Neural cell (in vitro differentiated cells): ENCODE data around the gene COL8A1. TPM values are rescaled to one million over a fixed set of nuclear protein-coding genes. Genes with fewer than 3 reads are reported as not detected.

ENCODE experiments used
- H2AFZ ChIP-seq: fragments of 200-600, 300-800 bp; sonication (generic), shearing (Covaris generic); 2 replicates; pipeline ENCODE4 v1.6.0; 2014; ENCODE audit warnings: low read depth, mild to moderate bottlenecking, antibody characterized with exemption, low read length, moderate library complexity
- H3F3A ChIP-seq: fragments of 200-600 bp; shearing (Covaris generic); 2 replicates; pipeline ENCODE4 v1.6.1; 2016; ENCODE audit warnings: mild to moderate bottlenecking, moderate library complexity, mixed read lengths, antibody characterized with exemption, low read length; ENCODE audit not compliant: insufficient read depth, poor library complexity, severe bottlenecking
- H3K27ac ChIP-seq: fragments of 200-600, 300-800 bp; sonication (generic), shearing (Covaris generic); 2 replicates; pipeline ENCODE4 v1.5.1; 2014; ENCODE audit warnings: mild to moderate bottlenecking, low read length, moderate library complexity
- H3K27me3 ChIP-seq: fragments of 300-800, 200-600 bp; sonication (generic), shearing (Covaris generic); 2 replicates; pipeline ENCODE4 v1.6.0; 2014; ENCODE audit warnings: mild to moderate bottlenecking, low read depth, low read length, moderate library complexity; ENCODE audit not compliant: insufficient read depth
- H3K36me3 ChIP-seq: fragments of 300-800, 200-600 bp; sonication (generic), shearing (Covaris generic); 2 replicates; pipeline ENCODE4 v1.5.1; 2014; ENCODE audit warnings: mild to moderate bottlenecking, antibody characterized with exemption, low read length, moderate library complexity; ENCODE audit not compliant: insufficient read depth
- H3K4me2 ChIP-seq: fragments of 300-800, 200-600 bp; sonication (generic), shearing (Covaris generic); 2 replicates; pipeline ENCODE4 v1.6.0; 2014; ENCODE audit warnings: mild to moderate bottlenecking, low read length
- H3K4me3 ChIP-seq: fragments of 300-800, 200-600 bp; sonication (generic), shearing (Covaris generic); 2 replicates; pipeline ENCODE4 v1.5.1; 2014; ENCODE audit warnings: mild to moderate bottlenecking, low read length, moderate library complexity
- H3K79me2 ChIP-seq: fragments of 200-600 bp; shearing (Covaris generic); replicated peaks from 2 replicates; pipeline ENCODE4 v1.6.0; 2014; ENCODE audit warnings: mild to moderate bottlenecking, low read length, moderate library complexity; ENCODE audit not compliant: insufficient read depth
- H3K9ac ChIP-seq: fragments of 300-800, 200-600 bp; sonication (generic), shearing (Covaris generic); 2 replicates; pipeline ENCODE4 v1.6.1; 2016; ENCODE audit warnings: mild to moderate bottlenecking, low read length, mixed read lengths
- H3K9me2 ChIP-seq: fragments of 200-600 bp; shearing (Covaris generic); 2 replicates; pipeline ENCODE4 v1.6.1; 2016; ENCODE audit warnings: mild to moderate bottlenecking, low read length, mixed read lengths; ENCODE audit not compliant: insufficient read depth
- H3K9me3 ChIP-seq: fragments of 200-600, 300-800 bp; sonication (generic), shearing (Covaris generic); 2 replicates; pipeline ENCODE4 v1.6.1; 2016; ENCODE audit warnings: mild to moderate bottlenecking, mixed run types, low read length, moderate library complexity, mixed read lengths
- H4K20me1 ChIP-seq: fragments of 200-600 bp; shearing (Covaris generic); 2 replicates; pipeline ENCODE4 v1.6.1; 2016; ENCODE audit warnings: mild to moderate bottlenecking, mixed run types; ENCODE audit not compliant: insufficient read depth
- CTCF ChIP-seq: fragments of 450-650 bp; IDR thresholded peaks from 2 replicates; pipeline ENCODE4 v1.5.1; 2014; ENCODE audit warnings: antibody characterized with exemption, mild to moderate bottlenecking, moderate library complexity; ENCODE audit not compliant: poor library complexity, severe bottlenecking
- EP300 ChIP-seq: fragments of 450-650 bp; conservative IDR thresholded peaks from 2 replicates; pipeline ENCODE4 v1.6.1; 2014; ENCODE audit warnings: antibody characterized with exemption, mild to moderate bottlenecking, moderate library complexity; ENCODE audit not compliant: poor library complexity, severe bottlenecking
- EZH2 ChIP-seq: fragments of 200-600, 300-800 bp; shearing (Covaris generic), sonication (generic); IDR thresholded peaks from 2 replicates; pipeline ENCODE4 v1.6.1; 2014; ENCODE audit warnings: antibody characterized with exemption, low read length, borderline replicate concordance, mild to moderate bottlenecking; ENCODE audit not compliant: insufficient read depth, poor library complexity, severe bottlenecking
- MXI1 ChIP-seq: fragments of 450-650 bp; conservative IDR thresholded peaks from 2 replicates; pipeline ENCODE4 v1.6.1; 2014; ENCODE audit warnings: antibody characterized with exemption, mild to moderate bottlenecking; ENCODE audit not compliant: poor library complexity, severe bottlenecking
- POLR2AphosphoS5 ChIP-seq: IDR thresholded peaks from 2 replicates; pipeline ENCODE4 v1.6.1; 2012
- RAD21 ChIP-seq: fragments of 450-650 bp; conservative IDR thresholded peaks from 2 replicates; pipeline ENCODE4 v1.6.1; 2014; ENCODE audit warnings: antibody characterized with exemption, mild to moderate bottlenecking, moderate library complexity
- REST ChIP-seq: IDR thresholded peaks from 2 replicates; pipeline ENCODE4 v1.6.1; 2012; ENCODE audit warnings: borderline replicate concordance
- SMC3 ChIP-seq: fragments of 450-650 bp; conservative IDR thresholded peaks from 2 replicates; pipeline ENCODE4 v1.6.1; 2014; ENCODE audit warnings: antibody characterized with exemption, mild to moderate bottlenecking, moderate library complexity; ENCODE audit not compliant: poor library complexity
- TAF1 ChIP-seq: IDR thresholded peaks from 2 replicates; pipeline ENCODE4 v1.6.1; 2012; ENCODE audit warnings: low read depth
- polyA plus RNA-seq: library from polyadenylated mRNA; depleted of rRNA; stranded (reverse); fragments of >200 nt; gene quantifications from 2 replicates; pipeline ENCODE4 v1.2.3, GENCODE V29; 2014

The COL8A1 gene
- polyA plus RNA-seq, 1 donor from 2014 or later, result 0.04 TPM

GRCh38 chr3:99721633-99722007 is 83.2 kb downstream of the COL8A1 start (continued):
- TF ChIP-seq EP300 (no peak), MXI1 (no peak), EZH2 (no peak)

GRCh38 chr3:99724276-99724675 is 85.9 kb downstream of the COL8A1 start:
- Histone ChIP-seq H3K27ac (no peak overlapping the region), H3K4me3 (no peak overlapping the region), H3K9me2 (no peaks in the 10 kb centered on the region), H4K20me1 (no peaks in the 10 kb centered on the region), H2AFZ (no peak overlapping the region), H3K9ac (no peak overlapping the region), H3K79me2 (no peaks in the 10 kb centered on the region), H3K36me3 (no peaks in the 10 kb centered on the region), H3F3A (no peaks in the 10 kb centered on the region), H3K9me3 (no peaks in the 10 kb centered on the region), H3K27me3 (no peaks in the 10 kb centered on the region), H3K4me2 (no peak overlapping the region)
- TF ChIP-seq SMC3 (no peak), CTCF (no peak), MXI1 (no peak), EZH2 (no peak), REST (no peak), POLR2AphosphoS5 (no peak), RAD21 (no peak), EP300 (no peak), TAF1 (no peak)

GRCh38 chr3:99730870-99731269 is 92.5 kb downstream of the COL8A1 start:
- no peaks in the 10 kb centered on the region for H3K9me2 ChIP-seq
- no peak overlapping the region for H2AFZ ChIP-seq
- no peak overlapping the region for H3K9ac ChIP-seq
- H3F3A ChIP-seq, result no peaks in the 10 kb centered on the region
- no peaks in the 10 kb centered on the region for H3K27me3 ChIP-seq
- H3K27ac ChIP-seq, result no peak overlapping the region
- H3K4me3 ChIP-seq, result no peak overlapping the region
- H3K9me3 ChIP-seq, result no peaks in the 10 kb centered on the region
- no peak for TF ChIP-seq EP300
- no peak for TF ChIP-seq EZH2
- no peak for TF ChIP-seq REST
- TF ChIP-seq TAF1, result no peak
- no peak for TF ChIP-seq CTCF
- no peak for TF ChIP-seq SMC3
- H4K20me1 ChIP-seq, result no peaks in the 10 kb centered on the region
- H3K36me3 ChIP-seq, result no peaks in the 10 kb centered on the region
- H3K4me2 ChIP-seq, result no peak overlapping the region
- no peaks in the 10 kb centered on the region for H3K79me2 ChIP-seq
